A673 (cell line): ENCODE measurements around the gene SEC61A2. TPM values are rescaled to one million over a fixed set of nuclear protein-coding genes. Genes with fewer than 3 reads are reported as not detected.

Experiments used
- BruUV-seq: library from RNA; stranded (reverse); fragments of 400-500 nt; replicated peaks from 2 replicates; lab custom pipeline; 2021; lab: Mats Ljungman, UMichigan
- CTCF ChIA-PET: fragments of 300-600 bp; sonication (Branson Sonifier 250); formaldehyde crosslinking; loops from one replicate; lab custom pipeline; 2022; ENCODE audit warnings: antibody characterized with exemption; lab: Charles Lee
- POLR2A ChIA-PET: fragments of 300-600 bp; sonication (Branson Sonifier 250); formaldehyde crosslinking; loops from one replicate; lab custom pipeline; 2022; ENCODE audit warnings: antibody characterized with exemption; ENCODE audit not compliant: low non-redundant PET; lab: Charles Lee
- DNase-seq: peaks from one replicate; pipeline ENCODE4 v3.0.0-alpha.2; 2015; ENCODE audit warnings: low spot score
- H3K27ac ChIP-seq: fragments of 200-600 bp; sonication (generic); 2 replicates; pipeline ENCODE4 v1.5.1; 2016; ENCODE audit warnings: mixed run types, low read depth, mild to moderate bottlenecking, mixed read lengths, antibody characterized with exemption, low read length; ENCODE audit not compliant: poor library complexity, severe bottlenecking
- H3K27me3 ChIP-seq: fragments of 200-600 bp; sonication (generic); replicated peaks from 2 replicates; pipeline ENCODE4 v1.6.1; 2017; ENCODE audit warnings: mixed run types, low read depth, mild to moderate bottlenecking, mixed read lengths, antibody characterized with exemption, low read length; ENCODE audit not compliant: insufficient read depth, poor library complexity
- H3K36me3 ChIP-seq: fragments of 200-600 bp; sonication (generic); 2 replicates; pipeline ENCODE4 v1.6.1; 2016; ENCODE audit warnings: mixed run types, mild to moderate bottlenecking, mixed read lengths, antibody characterized with exemption, low read length; ENCODE audit not compliant: insufficient read depth, poor library complexity, severe bottlenecking
- H3K4me1 ChIP-seq: fragments of 200-600 bp; sonication (generic); 2 replicates; pipeline ENCODE4 v1.6.1; 2017; ENCODE audit warnings: mixed run types, mild to moderate bottlenecking, mixed read lengths, antibody characterized with exemption, low read length; ENCODE audit not compliant: insufficient read depth, poor library complexity, severe bottlenecking
- H3K4me3 ChIP-seq: fragments of 200-600 bp; sonication (generic); 2 replicates; pipeline ENCODE4 v1.5.1; 2016; ENCODE audit warnings: low read depth, mixed run types, mild to moderate bottlenecking, mixed read lengths, low read length; ENCODE audit not compliant: poor library complexity, severe bottlenecking
- H3K9me3 ChIP-seq: fragments of 200-600 bp; sonication (generic); 2 replicates; pipeline ENCODE4 v1.6.1; 2016; ENCODE audit warnings: mixed run types, low read depth, mild to moderate bottlenecking, mixed read lengths, antibody characterized with exemption, low read length; ENCODE audit not compliant: poor library complexity, severe bottlenecking
- CTCF ChIP-seq: fragments of 300-800, 200-600 bp; sonication (generic); conservative IDR thresholded peaks from 2 replicates; pipeline ENCODE4 v1.5.1; 2017; ENCODE audit warnings: low read depth, mild to moderate bottlenecking, antibody characterized with exemption, low read length, moderate library complexity, mixed read lengths
- EZH2 ChIP-seq: fragments of 200-600 bp; sonication (generic); IDR thresholded peaks from 2 replicates; pipeline ENCODE4 v1.6.1; 2017; ENCODE audit warnings: borderline replicate concordance, low read depth, mild to moderate bottlenecking, mixed read lengths, antibody characterized with exemption, low read length; ENCODE audit not compliant: poor library complexity, severe bottlenecking
- intact Hi-C: fragments of 100-400 bp; cut with micrococcal nuclease; formaldehyde crosslinking; loops from one replicate; pipeline ENCODE4 v1.10.0; 2022; ENCODE audit not compliant: unreplicated experiment
- microRNA-seq: library from miRNA; unstranded; fragments of <30 nt; microRNA quantifications from one replicate; pipeline ENCODE4 v1.2.0, GENCODE V29; 2021
- total RNA-seq: library from RNA; stranded (reverse); gene quantifications from 2 replicates; pipeline ENCODE4 v1.2.3, GENCODE V29; 2021

SEC61A2 gene
- total RNA-seq, 1 experiment from 2014 or later: 17.2 TPM

- intact Hi-C loops: no loop called here
- CTCF ChIA-PET: no interaction called here
- Histone ChIP-seq H3K27me3 (no peaks in the 10 kb centered on the region), H3K9me3 (no peaks in the 10 kb centered on the region), H3K4me3 (no peak overlapping the region), H3K36me3 (peaks cover 55% of the 10 kb centered on the region), H3K27ac (peak overlapping the region; percentile 80), H3K4me1 (peaks cover 47% of the 10 kb centered on the region)
- TF ChIP-seq CTCF (no peak), EZH2 (no peak)
- no TSS peak for BruUV-seq
- DNase-seq: no peak
- POLR2A ChIA-PET: no interaction called here
These were observed 84.1 kb downstream of the SEC61A2 start for GRCh38 chr10:12213621-12214020.

GRCh38 chr10:12214093-12214492 is 84.6 kb downstream of the SEC61A2 start:
- Histone ChIP-seq H3K4me3 (peak overlapping the region; percentile 16), H3K27me3 (no peaks in the 10 kb centered on the region), H3K27ac (peak overlapping the region; percentile 80), H3K36me3 (peaks cover 55% of the 10 kb centered on the region), H3K4me1 (peaks cover 47% of the 10 kb centered on the region), H3K9me3 (no peaks in the 10 kb centered on the region)
- CTCF ChIA-PET: interaction anchor here (0.7 to 2.2 kb wide), 3 partner anchors 32 to 493 kb away, joined by 3 to 6 read pairs (median 3); no protein-coding TSS in a partner anchor
- TF ChIP-seq EZH2 (no peak), CTCF (no peak)
- no TSS peak for BruUV-seq
- POLR2A ChIA-PET: no interaction called here
- intact Hi-C loops: no loop called here
- DNase-seq: peak; percentile 40

- intact Hi-C loops: no loop called here
- peak overlapping the region; percentile 16 for H3K4me3 ChIP-seq
- no TSS peak for BruUV-seq
- H3K27me3 ChIP-seq: no peaks in the 10 kb centered on the region
- peak; percentile 82 for DNase-seq
- H3K36me3 ChIP-seq: peaks cover 53% of the 10 kb centered on the region
- no peaks in the 10 kb centered on the region for H3K9me3 ChIP-seq
- ChIA-PET CTCF (interaction anchor here (0.7 to 2.2 kb wide), 3 partner anchors 32 to 492 kb away, joined by 3 to 6 read pairs (median 3); no protein-coding TSS in a partner anchor), POLR2A (no interaction called here)
- H3K4me1 ChIP-seq: peaks cover 54% of the 10 kb centered on the region
- TF ChIP-seq CTCF: peak; percentile 90
- TF ChIP-seq EZH2: no peak
- H3K27ac ChIP-seq: peak overlapping the region; percentile 80
These were observed 85.3 kb downstream of the SEC61A2 start for GRCh38 chr10:12214763-12215218.

Small RNA genes within 50 kb of the gene (microRNA-seq; reads per million reads assigned to microRNA genes)
- not detected for gene MIR548AK

Other genes with a start within 250 kb of the SEC61A2 start
- gene UPF2, start 86.9 kb upstream of the SEC61A2 start, total RNA-seq: 27.3 and 30.6 TPM in 2 replicates
- 32.4 and 41.2 TPM in 2 replicates for gene DHTKD1, start 60.7 kb upstream of the SEC61A2 start, total RNA-seq
- 133 and 137 TPM in 2 replicates for gene NUDT5, start 66.2 kb downstream of the SEC61A2 start, total RNA-seq
- gene CDC123, start 66.5 kb downstream of the SEC61A2 start, total RNA-seq: 189 and 207 TPM in 2 replicates
- 23.7 and 27.0 TPM in 2 replicates for gene CAMK1D, start 219.9 kb downstream of the SEC61A2 start, total RNA-seq